ENCODE results near the gene GRM3.

The GRM3 gene

GRCh38 chr7:86900886-86901285 lies 257.2 kb downstream of the GRM3 start:
- no peak for DNase-seq (ENCODE audit: low read depth in 2 of 2)

GRCh38 chr7:86904949-86905834 lies 261.5 kb downstream of the GRM3 start:
- DNase-seq (ENCODE audit: low read depth in 2 of 2), result no peak

GRCh38 chr7:86908948-86909347 lies 265.2 kb downstream of the GRM3 start:
- DNase-seq (ENCODE audit: low read depth in 2 of 2), result no peak

GRCh38 chr7:86911659-86912058 lies 267.9 kb downstream of the GRM3 start:
- no peak for DNase-seq (ENCODE audit: low read depth in 2 of 2)

- no peak for DNase-seq (ENCODE audit: low read depth in 2 of 2)
Observed at GRCh38 chr7:86913709-86914108, 270.0 kb downstream of the GRM3 start.
